ENCODE results near the gene ID2. TPM values are rescaled to one million over a fixed set of nuclear protein-coding genes. Genes with fewer than 3 reads are reported as not detected.

The ID2 gene
- total RNA-seq, 2 experiments from 2014 or later = 299 to 324 TPM

- Mint-ChIP-seq H3K9me3 (no peaks in the 10 kb centered on the region), H3K36me3 (ENCODE audit: low read depth) (no peaks in the 10 kb centered on the region), H3K4me1 (peaks cover 13% of the 10 kb centered on the region), H3K4me3 (no peak overlapping the region), H3K27me3 (peaks cover 2% of the 10 kb centered on the region), H3K27ac (no peak overlapping the region)
- DNase-seq = no peak
- ChIA-PET CTCF (no interaction called here), POLR2A (no interaction called here)
Measured at GRCh38 chr2:8667896-8668512, 13.9 kb upstream of the ID2 start.

GRCh38 chr2:8669157-8669817, 12.6 kb upstream of the ID2 start:
- H3K27ac Mint-ChIP-seq = no peak overlapping the region
- no peak for DNase-seq
- H3K4me3 Mint-ChIP-seq = no peak overlapping the region
- peaks cover 9% of the 10 kb centered on the region for H3K4me1 Mint-ChIP-seq
- CTCF ChIA-PET = interaction anchor here (1.4 kb wide), 1 partner anchor 10 kb away, joined by 4 read pairs; no protein-coding TSS in a partner anchor
- peaks cover 12% of the 10 kb centered on the region for H3K27me3 Mint-ChIP-seq
- H3K36me3 Mint-ChIP-seq (ENCODE audit: low read depth) = peaks cover 8% of the 10 kb centered on the region
- H3K9me3 Mint-ChIP-seq = peaks cover 9% of the 10 kb centered on the region
- POLR2A ChIA-PET = interaction anchor here (1.4 kb wide), 1 partner anchor 13 kb away, joined by 9 read pairs; the partner anchor contains the start of gene ID2

- Mint-ChIP-seq H3K27me3 (peaks cover 25% of the 10 kb centered on the region), H3K9me3 (peaks cover 20% of the 10 kb centered on the region), H3K27ac (no peak overlapping the region), H3K36me3 (ENCODE audit: low read depth) (peaks cover 19% of the 10 kb centered on the region), H3K4me3 (no peak overlapping the region), H3K4me1 (peaks cover 3% of the 10 kb centered on the region)
- DNase-seq = no peak
- ChIA-PET CTCF (interaction anchor here (1.4 kb wide), 1 partner anchor 8 kb away, joined by 4 read pairs; no protein-coding TSS in a partner anchor), POLR2A (interaction anchor here (1.4 kb wide), 1 partner anchor 12 kb away, joined by 9 read pairs; the partner anchor contains the start of gene ID2)
Measured at GRCh38 chr2:8670580-8670979, 11.3 kb upstream of the ID2 start.

- H3K4me3 Mint-ChIP-seq = no peak overlapping the region
- no peak for DNase-seq
- H3K9me3 Mint-ChIP-seq = peaks cover 20% of the 10 kb centered on the region
- H3K36me3 Mint-ChIP-seq (ENCODE audit: low read depth) = peaks cover 25% of the 10 kb centered on the region
- H3K27me3 Mint-ChIP-seq = peaks cover 31% of the 10 kb centered on the region
- ChIA-PET POLR2A (no interaction called here), CTCF (no interaction called here)
- H3K27ac Mint-ChIP-seq = no peak overlapping the region
- H3K4me1 Mint-ChIP-seq = peaks cover 4% of the 10 kb centered on the region
Measured at GRCh38 chr2:8671176-8671575, 10.7 kb upstream of the ID2 start.

- POLR2A ChIA-PET = no interaction called here
- Mint-ChIP-seq H3K27me3 (peaks cover 33% of the 10 kb centered on the region), H3K4me3 (no peak overlapping the region), H3K36me3 (ENCODE audit: low read depth) (peaks cover 25% of the 10 kb centered on the region), H3K4me1 (peaks cover 4% of the 10 kb centered on the region), H3K9me3 (peaks cover 20% of the 10 kb centered on the region), H3K27ac (no peak overlapping the region)
- CTCF ChIA-PET = no interaction called here
- no peak for DNase-seq
Measured at GRCh38 chr2:8671802-8672201, 10.1 kb upstream of the ID2 start.

- Mint-ChIP-seq H3K27ac (no peak overlapping the region), H3K27me3 (peaks cover 44% of the 10 kb centered on the region), H3K4me1 (peaks cover 15% of the 10 kb centered on the region), H3K36me3 (ENCODE audit: low read depth) (peaks cover 25% of the 10 kb centered on the region), H3K4me3 (no peak overlapping the region), H3K9me3 (peaks cover 20% of the 10 kb centered on the region)
- ChIA-PET POLR2A (no interaction called here), CTCF (no interaction called here)
- DNase-seq = no peak
Measured at GRCh38 chr2:8672940-8673339, 8.9 kb upstream of the ID2 start.

- no peak overlapping the region for H3K27ac Mint-ChIP-seq
- peaks cover 45% of the 10 kb centered on the region for H3K27me3 Mint-ChIP-seq
- H3K9me3 Mint-ChIP-seq = peaks cover 20% of the 10 kb centered on the region
- CTCF ChIA-PET = no interaction called here
- no peak overlapping the region for H3K4me3 Mint-ChIP-seq
- peaks cover 25% of the 10 kb centered on the region for H3K36me3 Mint-ChIP-seq (ENCODE audit: low read depth)
- POLR2A ChIA-PET = no interaction called here
- peaks cover 19% of the 10 kb centered on the region for H3K4me1 Mint-ChIP-seq
- no peak for DNase-seq
Measured at GRCh38 chr2:8673381-8673780, 8.5 kb upstream of the ID2 start.

- Mint-ChIP-seq H3K4me1 (peaks cover 21% of the 10 kb centered on the region), H3K27ac (no peak overlapping the region), H3K4me3 (no peak overlapping the region), H3K36me3 (ENCODE audit: low read depth) (peaks cover 25% of the 10 kb centered on the region), H3K27me3 (peaks cover 45% of the 10 kb centered on the region), H3K9me3 (peaks cover 20% of the 10 kb centered on the region)
- ChIA-PET CTCF (no interaction called here), POLR2A (no interaction called here)
- no peak for DNase-seq
Measured at GRCh38 chr2:8674420-8675009, 7.3 kb upstream of the ID2 start.

- Mint-ChIP-seq H3K36me3 (ENCODE audit: low read depth) (peaks cover 25% of the 10 kb centered on the region), H3K9me3 (peaks cover 20% of the 10 kb centered on the region), H3K4me3 (no peak overlapping the region), H3K4me1 (peaks cover 29% of the 10 kb centered on the region), H3K27me3 (peaks cover 45% of the 10 kb centered on the region), H3K27ac (no peak overlapping the region)
- DNase-seq = no peak
- ChIA-PET POLR2A (no interaction called here), CTCF (no interaction called here)
Measured at GRCh38 chr2:8675543-8675942, 6.3 kb upstream of the ID2 start.

GRCh38 chr2:8676191-8676920, 5.5 kb upstream of the ID2 start:
- Mint-ChIP-seq H3K36me3 (ENCODE audit: low read depth) (peaks cover 25% of the 10 kb centered on the region), H3K9me3 (peaks cover 20% of the 10 kb centered on the region), H3K27me3 (peaks cover 45% of the 10 kb centered on the region), H3K27ac (no peak overlapping the region), H3K4me1 (peaks cover 29% of the 10 kb centered on the region), H3K4me3 (no peak overlapping the region)
- ChIA-PET CTCF (no interaction called here), POLR2A (interaction anchor here (1.3 to 6.7 kb wide), 3 partner anchors 119 to 950 kb away, joined by 3 to 144 read pairs (median 6); no protein-coding TSS in a partner anchor)
- DNase-seq = no peak

- ChIA-PET CTCF (no interaction called here), POLR2A (interaction anchor here (1.0 to 6.7 kb wide), 6 partner anchors 45 to 951 kb away, joined by 3 to 230 read pairs (median 4); no protein-coding TSS in a partner anchor)
- H3K4me1 Mint-ChIP-seq = peaks cover 26% of the 10 kb centered on the region
- peaks cover 20% of the 10 kb centered on the region for H3K9me3 Mint-ChIP-seq
- peaks cover 43% of the 10 kb centered on the region for H3K27me3 Mint-ChIP-seq
- no peak overlapping the region for H3K27ac Mint-ChIP-seq
- H3K4me3 Mint-ChIP-seq = peak overlapping the region; percentile 84
- no peak for DNase-seq
- H3K36me3 Mint-ChIP-seq (ENCODE audit: low read depth) = peaks cover 28% of the 10 kb centered on the region
Measured at GRCh38 chr2:8676921-8677645, 4.8 kb upstream of the ID2 start.

All from activated CD4-positive, alpha-beta memory T cell treated with anti-CD3 and anti-CD28 coated beads, Interleukin-2, amount 10 ng/mL, durations not matched to agents 7 days and 5 days (primary cell).